ENCODE results near the gene FADS1. TPM values are rescaled to one million over a fixed set of nuclear protein-coding genes. Genes with fewer than 3 reads are reported as not detected.

The FADS1 gene
- total RNA-seq, 2 experiments from 2014 or later = not detected

DNA sequence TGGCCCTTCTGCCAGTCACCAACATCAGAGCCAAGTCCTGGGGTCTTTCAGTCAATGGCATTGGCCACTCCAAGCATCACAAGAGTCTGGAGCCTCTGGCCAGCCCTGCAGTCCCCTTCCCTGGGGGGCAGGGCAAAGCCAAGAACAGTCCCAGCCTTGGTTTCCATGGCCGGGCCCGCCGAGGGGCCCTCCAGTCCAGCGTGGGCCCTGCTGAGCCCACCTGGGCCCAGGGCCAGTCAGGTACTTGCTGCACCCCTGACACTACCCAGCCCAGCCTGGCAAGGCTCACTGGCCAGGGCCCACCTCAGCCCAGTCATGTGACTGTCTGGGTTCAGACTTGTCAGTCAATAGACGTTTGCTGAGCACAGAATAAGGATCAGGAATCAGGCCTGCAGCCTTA, 35.2 kb downstream of the FADS1 start:
- POLR2A ChIA-PET = no interaction called here
- no TSS peak for BruUV-seq (replicated peaks)
- H3K9me2 ChIP-seq (ENCODE audit: insufficient read depth, low read length) = no peaks in the 10 kb centered on the region
- H3K36me3 ChIP-seq (ENCODE audit: insufficient read depth, low read length) = peaks cover 16% of the 10 kb centered on the region
- H3K4me2 ChIP-seq (ENCODE audit: low read length) = no peak overlapping the region
- H3K4me1 ChIP-seq (ENCODE audit: insufficient read depth, low read length, poor library complexity, severe bottlenecking) = no peaks in the 10 kb centered on the region
- H3K4me3 ChIP-seq (ENCODE audit: low read depth, low read length, poor library complexity, severe bottlenecking) = no peak overlapping the region
- CTCF ChIA-PET (ENCODE audit: unreplicated experiment) = no interaction called here
- no peak overlapping the region for H3K27ac ChIP-seq (ENCODE audit: low read depth, low read length, poor library complexity, severe bottlenecking)
- H4K20me1 ChIP-seq (ENCODE audit: insufficient read depth, low read length) = no peaks in the 10 kb centered on the region
- no peak for DNase-seq (ENCODE audit: low spot score)
- no peak overlapping the region for H2AFZ ChIP-seq (ENCODE audit: low read length)
- no peaks in the 10 kb centered on the region for H3K79me2 ChIP-seq (ENCODE audit: insufficient read depth, low read depth, low read length)
- intact Hi-C loops (cut with micrococcal nuclease; ENCODE audit: unreplicated experiment) = no loop called here
- TF ChIP-seq, protein P1, sequence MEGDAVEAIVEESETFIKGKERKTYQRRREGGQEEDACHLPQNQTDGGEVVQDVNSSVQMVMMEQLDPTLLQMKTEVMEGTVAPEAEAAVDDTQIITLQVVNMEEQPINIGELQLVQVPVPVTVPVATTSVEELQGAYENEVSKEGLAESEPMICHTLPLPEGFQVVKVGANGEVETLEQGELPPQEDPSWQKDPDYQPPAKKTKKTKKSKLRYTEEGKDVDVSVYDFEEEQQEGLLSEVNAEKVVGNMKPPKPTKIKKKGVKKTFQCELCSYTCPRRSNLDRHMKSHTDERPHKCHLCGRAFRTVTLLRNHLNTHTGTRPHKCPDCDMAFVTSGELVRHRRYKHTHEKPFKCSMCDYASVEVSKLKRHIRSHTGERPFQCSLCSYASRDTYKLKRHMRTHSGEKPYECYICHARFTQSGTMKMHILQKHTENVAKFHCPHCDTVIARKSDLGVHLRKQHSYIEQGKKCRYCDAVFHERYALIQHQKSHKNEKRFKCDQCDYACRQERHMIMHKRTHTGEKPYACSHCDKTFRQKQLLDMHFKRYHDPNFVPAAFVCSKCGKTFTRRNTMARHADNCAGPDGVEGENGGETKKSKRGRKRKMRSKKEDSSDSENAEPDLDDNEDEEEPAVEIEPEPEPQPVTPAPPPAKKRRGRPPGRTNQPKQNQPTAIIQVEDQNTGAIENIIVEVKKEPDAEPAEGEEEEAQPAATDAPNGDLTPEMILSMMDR (conservative IDR thresholded peaks at IDR 0.05; ENCODE audit: low read length) = no peak
- no peak for TF ChIP-seq EZH2phosphoT487 (IDR thresholded peaks at IDR 0.05; ENCODE audit: borderline replicate concordance, low read depth, low read length)
- no peaks in the 10 kb centered on the region for H3K9me3 ChIP-seq (ENCODE audit: low read length)

DNA sequence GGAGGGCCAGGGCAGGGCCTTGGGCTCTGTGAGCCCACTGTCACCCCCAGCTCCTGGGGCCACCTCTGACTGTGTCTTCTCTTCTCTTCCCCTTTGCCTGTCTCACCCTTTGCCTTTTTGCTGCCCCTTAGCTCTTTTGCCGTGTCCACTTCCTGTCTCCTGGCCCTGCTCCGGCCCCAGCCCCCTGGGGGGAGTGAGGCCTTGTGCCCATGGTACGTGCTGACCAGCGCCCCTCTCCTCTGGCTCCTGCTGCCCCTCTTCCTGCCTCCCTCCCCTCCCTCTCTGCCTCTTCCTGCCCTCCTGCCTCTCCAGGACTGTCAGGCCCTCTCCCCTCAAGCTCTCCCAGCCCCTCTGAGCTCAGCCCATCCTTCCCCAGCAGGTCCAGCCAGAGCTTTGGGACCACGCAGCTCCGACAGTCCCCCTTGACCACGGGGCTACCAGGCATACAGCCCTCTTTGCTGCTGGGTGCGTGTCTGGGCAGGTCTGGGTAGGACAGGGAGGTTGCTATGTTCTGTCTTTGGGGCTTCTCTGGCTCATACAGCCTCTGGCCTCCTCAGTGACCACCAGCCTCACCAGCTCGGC, 36.1 kb downstream of the FADS1 start:
- Histone ChIP-seq H3K79me2 (ENCODE audit: insufficient read depth, low read depth, low read length) (no peaks in the 10 kb centered on the region), H3K9me3 (ENCODE audit: low read length) (no peaks in the 10 kb centered on the region), H3K4me1 (ENCODE audit: insufficient read depth, low read length, poor library complexity, severe bottlenecking) (no peaks in the 10 kb centered on the region), H3K4me3 (ENCODE audit: low read depth, low read length, poor library complexity, severe bottlenecking) (no peak overlapping the region), H3K9me2 (ENCODE audit: insufficient read depth, low read length) (no peaks in the 10 kb centered on the region), H3K4me2 (ENCODE audit: low read length) (no peak overlapping the region), H3K36me3 (ENCODE audit: insufficient read depth, low read length) (peaks cover 7% of the 10 kb centered on the region), H3K27ac (ENCODE audit: low read depth, low read length, poor library complexity, severe bottlenecking) (no peak overlapping the region), H4K20me1 (ENCODE audit: insufficient read depth, low read length) (no peaks in the 10 kb centered on the region), H2AFZ (ENCODE audit: low read length) (no peak overlapping the region)
- ChIA-PET CTCF (ENCODE audit: unreplicated experiment) (interaction anchor here (0.6 kb wide), 1 partner anchor 47 kb away, joined by 3 read pairs; no protein-coding TSS in a partner anchor), POLR2A (no interaction called here)
- TF ChIP-seq EZH2phosphoT487 (IDR thresholded peaks at IDR 0.05; ENCODE audit: borderline replicate concordance, low read depth, low read length) = no peak
- TF ChIP-seq, protein P1 (conservative IDR thresholded peaks at IDR 0.05; ENCODE audit: low read length) = no peak
- no peak for DNase-seq (ENCODE audit: low spot score)
- intact Hi-C loops (cut with micrococcal nuclease; ENCODE audit: unreplicated experiment) = no loop called here
- BruUV-seq (replicated peaks) = no TSS peak

DNA sequence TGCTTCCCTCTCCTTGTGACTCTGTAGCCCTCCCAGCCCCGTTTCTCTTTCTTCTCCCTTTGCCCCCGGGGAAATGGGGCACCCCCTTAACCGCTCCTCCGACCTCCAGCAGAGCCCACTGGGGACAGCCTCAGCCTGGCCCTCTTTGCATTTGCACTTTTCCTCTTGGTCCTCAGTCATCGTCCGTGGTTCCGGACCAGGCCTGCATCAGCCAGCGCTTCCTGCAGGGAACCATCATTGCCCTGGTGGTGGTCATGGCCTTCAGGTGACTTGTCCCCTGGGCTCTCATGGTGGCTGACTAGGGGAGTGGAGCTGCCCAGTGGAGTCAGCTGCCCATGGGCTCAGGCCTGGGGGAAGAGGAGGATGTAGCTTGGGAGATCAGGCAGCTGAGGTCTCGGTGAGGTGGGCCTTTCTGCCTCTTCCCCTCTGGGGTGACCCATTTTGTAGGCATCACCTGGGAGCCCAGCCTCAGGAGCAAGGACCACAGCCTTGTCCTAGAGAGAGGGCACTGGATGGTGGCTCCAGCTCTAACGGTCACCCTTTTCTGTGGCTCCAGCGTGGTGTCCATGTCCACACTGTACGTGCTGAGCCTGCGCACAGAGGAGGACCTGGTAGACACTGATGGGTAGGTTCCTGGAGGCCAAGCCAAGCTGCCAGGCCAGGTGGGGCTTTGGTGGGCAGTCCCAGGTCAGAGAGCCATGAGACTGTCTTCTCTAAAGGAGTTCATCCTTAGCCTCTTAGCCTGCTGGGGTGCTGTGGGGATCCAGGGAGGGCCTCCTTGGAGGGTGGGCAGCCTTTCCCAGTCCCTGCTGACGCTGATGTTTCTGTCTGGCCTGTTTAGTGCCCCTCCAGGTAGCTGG, 36.9 kb downstream of the FADS1 start:
- BruUV-seq (replicated peaks) = no TSS peak
- H3K27ac ChIP-seq (ENCODE audit: low read depth, low read length, poor library complexity, severe bottlenecking) = no peak overlapping the region
- no peak for DNase-seq (ENCODE audit: low spot score)
- CTCF ChIA-PET (ENCODE audit: unreplicated experiment) = no interaction called here
- POLR2A ChIA-PET = no interaction called here
- no peak overlapping the region for H3K4me2 ChIP-seq (ENCODE audit: low read length)
- H3K36me3 ChIP-seq (ENCODE audit: insufficient read depth, low read length) = no peaks in the 10 kb centered on the region
- no peaks in the 10 kb centered on the region for H3K79me2 ChIP-seq (ENCODE audit: insufficient read depth, low read depth, low read length)
- no peaks in the 10 kb centered on the region for H3K9me2 ChIP-seq (ENCODE audit: insufficient read depth, low read length)
- intact Hi-C loops (cut with micrococcal nuclease; ENCODE audit: unreplicated experiment) = no loop called here
- no peaks in the 10 kb centered on the region for H3K4me1 ChIP-seq (ENCODE audit: insufficient read depth, low read length, poor library complexity, severe bottlenecking)
- TF ChIP-seq, protein P1 (conservative IDR thresholded peaks at IDR 0.05; ENCODE audit: low read length) = no peak
- TF ChIP-seq EZH2phosphoT487 (IDR thresholded peaks at IDR 0.05; ENCODE audit: borderline replicate concordance, low read depth, low read length) = no peak
- H2AFZ ChIP-seq (ENCODE audit: low read length) = no peak overlapping the region
- no peak overlapping the region for H3K4me3 ChIP-seq (ENCODE audit: low read depth, low read length, poor library complexity, severe bottlenecking)
- H4K20me1 ChIP-seq (ENCODE audit: insufficient read depth, low read length) = no peaks in the 10 kb centered on the region
- H3K9me3 ChIP-seq (ENCODE audit: low read length) = no peaks in the 10 kb centered on the region

Data from OCI-LY7 (cell line).